RWPE2 (cell line): ENCODE data around the gene DRD2.

Source experiments
- ATAC-seq: fragments of 200-7000 bp; cut with Tn5 transposase; 3 replicates; pipeline ENCODE4 v1.9.1; 2021; ENCODE audit warnings: low read depth
- DNase-seq: peaks from one replicate; pipeline ENCODE4 v3.0.0-alpha.2; 2020; ENCODE audit warnings: low spot score
- H3K27ac ChIP-seq: fragments of 450-650 bp; 2 replicates; pipeline ENCODE4 v1.5.1; 2017; ENCODE audit warnings: mild to moderate bottlenecking; ENCODE audit not compliant: poor library complexity, severe bottlenecking
- H3K27me3 ChIP-seq: fragments of 250-450 bp; sonication (Bioruptor Pico); 2 replicates; pipeline ENCODE4 v1.5.1; 2021; ENCODE audit warnings: mild to moderate bottlenecking, moderate library complexity; ENCODE audit not compliant: insufficient read depth, poor library complexity, severe bottlenecking
- H3K36me3 ChIP-seq: fragments of 250-450 bp; sonication (Bioruptor Pico); 2 replicates; pipeline ENCODE4 v1.5.1; 2020; ENCODE audit warnings: low read depth, mild to moderate bottlenecking, moderate library complexity
- H3K4me1 ChIP-seq: fragments of 250-450 bp; sonication (Bioruptor Pico); 2 replicates; pipeline ENCODE4 v1.5.1; 2021; ENCODE audit warnings: mild to moderate bottlenecking, moderate library complexity; ENCODE audit not compliant: insufficient read depth, poor library complexity, severe bottlenecking
- H3K4me3 ChIP-seq: fragments of 250-450 bp; sonication (Bioruptor Pico); 2 replicates; pipeline ENCODE4 v1.5.1; 2021; ENCODE audit warnings: mild to moderate bottlenecking, moderate library complexity; ENCODE audit not compliant: severe bottlenecking
- H3K9me3 ChIP-seq: fragments of 250-450 bp; sonication (Bioruptor Pico); 2 replicates; pipeline ENCODE4 v1.5.1; 2021; ENCODE audit warnings: mild to moderate bottlenecking, moderate library complexity; ENCODE audit not compliant: severe bottlenecking
- TF ChIP-seq, protein P1 (sequence below): fragments of 450-650 bp; IDR thresholded peaks from one replicate; pipeline ENCODE4 v1.5.1; 2017; ENCODE audit warnings: mild to moderate bottlenecking, moderate library complexity; ENCODE audit not compliant: poor library complexity, severe bottlenecking

Gene DRD2

DNA sequence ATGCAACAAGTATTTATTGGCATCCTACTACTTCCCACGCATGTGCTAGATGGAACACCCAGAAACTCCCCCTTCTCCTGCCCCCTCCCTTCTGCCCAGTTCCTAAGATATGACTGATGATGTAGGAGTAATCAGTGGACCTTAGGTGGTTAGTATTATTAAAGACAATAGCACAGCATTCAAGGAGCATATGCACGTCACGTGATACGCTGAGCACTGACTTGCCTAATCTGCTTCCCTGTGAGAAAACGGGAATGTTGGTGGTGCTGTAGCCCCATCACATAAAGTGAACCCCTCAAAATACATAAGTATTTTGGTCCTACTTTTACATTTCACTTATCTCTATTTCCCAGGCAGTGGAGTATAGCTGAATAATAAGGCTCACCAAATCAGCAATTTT lies 12.4 kb downstream of the DRD2 start:
- TF ChIP-seq, protein P1, sequence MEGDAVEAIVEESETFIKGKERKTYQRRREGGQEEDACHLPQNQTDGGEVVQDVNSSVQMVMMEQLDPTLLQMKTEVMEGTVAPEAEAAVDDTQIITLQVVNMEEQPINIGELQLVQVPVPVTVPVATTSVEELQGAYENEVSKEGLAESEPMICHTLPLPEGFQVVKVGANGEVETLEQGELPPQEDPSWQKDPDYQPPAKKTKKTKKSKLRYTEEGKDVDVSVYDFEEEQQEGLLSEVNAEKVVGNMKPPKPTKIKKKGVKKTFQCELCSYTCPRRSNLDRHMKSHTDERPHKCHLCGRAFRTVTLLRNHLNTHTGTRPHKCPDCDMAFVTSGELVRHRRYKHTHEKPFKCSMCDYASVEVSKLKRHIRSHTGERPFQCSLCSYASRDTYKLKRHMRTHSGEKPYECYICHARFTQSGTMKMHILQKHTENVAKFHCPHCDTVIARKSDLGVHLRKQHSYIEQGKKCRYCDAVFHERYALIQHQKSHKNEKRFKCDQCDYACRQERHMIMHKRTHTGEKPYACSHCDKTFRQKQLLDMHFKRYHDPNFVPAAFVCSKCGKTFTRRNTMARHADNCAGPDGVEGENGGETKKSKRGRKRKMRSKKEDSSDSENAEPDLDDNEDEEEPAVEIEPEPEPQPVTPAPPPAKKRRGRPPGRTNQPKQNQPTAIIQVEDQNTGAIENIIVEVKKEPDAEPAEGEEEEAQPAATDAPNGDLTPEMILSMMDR, result no peak
- H3K36me3 ChIP-seq, result no peaks in the 10 kb centered on the region
- H3K27ac ChIP-seq, result no peak overlapping the region
- no peak overlapping the region for H3K4me3 ChIP-seq
- ATAC-seq, result no peak
- peaks cover 6% of the 10 kb centered on the region for H3K4me1 ChIP-seq
- H3K27me3 ChIP-seq, result no peaks in the 10 kb centered on the region
- no peaks in the 10 kb centered on the region for H3K9me3 ChIP-seq
- DNase-seq, result no peak

DNA sequence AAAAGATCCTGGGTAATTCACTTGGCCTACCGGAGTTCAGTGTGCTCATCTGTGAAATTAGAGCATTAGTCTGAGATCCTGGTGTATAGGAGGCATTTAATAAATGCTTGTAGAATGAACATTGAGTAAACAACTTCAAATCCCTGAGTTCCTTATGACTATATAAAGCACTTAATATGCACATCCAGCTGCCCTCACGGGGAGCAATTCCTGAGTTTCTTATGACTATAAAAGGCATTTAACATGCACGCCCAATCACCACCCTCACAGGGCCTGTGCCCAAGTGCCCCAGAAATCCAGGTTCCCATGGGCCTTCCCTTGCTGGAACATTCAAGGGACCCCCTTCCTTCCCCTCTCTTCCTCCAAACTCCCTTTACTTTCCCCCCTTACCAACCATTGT lies 13.6 kb downstream of the DRD2 start:
- TF ChIP-seq, protein P1, result no peak
- peaks cover 6% of the 10 kb centered on the region for H3K4me1 ChIP-seq
- DNase-seq (no peak), ATAC-seq (no peak)
- no peak overlapping the region for H3K27ac ChIP-seq
- no peaks in the 10 kb centered on the region for H3K9me3 ChIP-seq
- H3K27me3 ChIP-seq, result no peaks in the 10 kb centered on the region
- H3K4me3 ChIP-seq, result no peak overlapping the region
- H3K36me3 ChIP-seq, result no peaks in the 10 kb centered on the region

DNA sequence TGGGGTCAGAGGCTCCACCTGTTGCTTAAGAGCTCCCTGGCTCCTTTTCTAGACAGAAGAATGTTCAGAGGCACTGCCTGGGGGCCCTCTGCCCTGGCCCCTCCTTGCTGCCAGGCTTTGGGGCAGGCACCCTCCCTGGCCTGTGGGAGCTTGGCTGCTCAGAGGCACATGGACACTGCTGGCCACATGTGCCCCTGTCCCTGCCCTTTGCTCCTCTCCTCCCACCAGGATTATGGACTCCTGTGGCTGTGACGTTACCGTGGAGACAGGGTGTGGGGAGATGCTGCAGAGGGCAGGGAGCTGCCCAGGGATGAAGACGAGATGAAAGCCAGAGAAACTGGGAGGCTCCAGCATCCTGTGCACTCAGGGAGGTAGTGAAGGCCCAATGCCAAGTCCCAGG lies 14.7 kb downstream of the DRD2 start:
- H3K27me3 ChIP-seq, result no peaks in the 10 kb centered on the region
- no peak overlapping the region for H3K4me3 ChIP-seq
- ATAC-seq (no peak), DNase-seq (no peak)
- no peak overlapping the region for H3K27ac ChIP-seq
- TF ChIP-seq, protein P1, result no peak
- no peaks in the 10 kb centered on the region for H3K9me3 ChIP-seq
- peaks cover 3% of the 10 kb centered on the region for H3K4me1 ChIP-seq
- H3K36me3 ChIP-seq, result no peaks in the 10 kb centered on the region

DNA sequence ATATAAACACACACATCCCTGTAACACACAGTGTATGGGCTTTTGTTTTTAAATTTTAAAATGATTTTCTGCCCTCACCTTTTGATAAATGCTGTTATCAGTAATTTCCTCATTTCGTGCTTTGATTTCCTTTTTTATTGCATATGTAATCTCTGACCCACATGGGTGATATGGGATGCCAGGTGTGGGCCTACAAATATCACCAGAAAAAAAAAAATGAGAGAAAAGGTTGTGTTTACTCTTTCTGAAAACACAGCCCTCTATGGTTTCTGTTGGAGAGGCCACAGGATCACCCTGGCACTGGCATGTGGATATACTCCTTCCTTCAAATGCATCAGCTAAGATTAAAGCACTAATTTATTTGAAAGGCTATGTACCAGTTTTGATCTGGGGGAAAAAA lies 17.0 kb downstream of the DRD2 start:
- no peaks in the 10 kb centered on the region for H3K27me3 ChIP-seq
- H3K4me1 ChIP-seq, result no peaks in the 10 kb centered on the region
- no peak overlapping the region for H3K4me3 ChIP-seq
- TF ChIP-seq, protein P1, result no peak
- DNase-seq, result no peak
- no peaks in the 10 kb centered on the region for H3K36me3 ChIP-seq
- no peak overlapping the region for H3K27ac ChIP-seq
- no peak for ATAC-seq
- no peaks in the 10 kb centered on the region for H3K9me3 ChIP-seq

GRCh38 chr11:113457784-113458183 lies 17.4 kb downstream of the DRD2 start:
- no peak overlapping the region for H3K27ac ChIP-seq
- no peaks in the 10 kb centered on the region for H3K9me3 ChIP-seq
- H3K36me3 ChIP-seq, result no peaks in the 10 kb centered on the region
- DNase-seq (no peak), ATAC-seq (no peak)
- no peaks in the 10 kb centered on the region for H3K27me3 ChIP-seq
- TF ChIP-seq, protein P1, result no peak
- H3K4me3 ChIP-seq, result no peak overlapping the region
- H3K4me1 ChIP-seq, result no peaks in the 10 kb centered on the region
